Measurements from ENCODE around the gene CAMK2G. TPM values are rescaled to one million over a fixed set of nuclear protein-coding genes. Genes with fewer than 3 reads are reported as not detected.
A peak's percentile ranks its signal among the peaks of the same experiment; 100 is the strongest.

The CAMK2G gene
- total RNA-seq, 1 experiment from 2014 or later, result 41.4 TPM

GRCh38 chr10:73894245-73894971, 20.1 kb upstream of the CAMK2G start:
- Histone ChIP-seq H3K4me1 (ENCODE audit: control insufficient read depth, insufficient read depth, low read length) (peaks cover 14% of the 10 kb centered on the region), H3K4me3 (ENCODE audit: low read depth in 2 of 2, low read length in 2 of 2) (no peak overlapping the region), H3K27me3 (ENCODE audit: control insufficient read depth, insufficient read depth, low read length) (no peaks in the 10 kb centered on the region), H3K27ac (ENCODE audit: low read length) (peak overlapping the region; percentile 75), H3K36me3 (ENCODE audit: control insufficient read depth, insufficient read depth, low read length) (no peaks in the 10 kb centered on the region), H3K9me3 (ENCODE audit: control insufficient read depth, insufficient read depth, low read depth, low read length) (no peaks in the 10 kb centered on the region)
- CTCF ChIA-PET, result no interaction called here
- intact Hi-C loops (cut with micrococcal nuclease; ENCODE audit: unreplicated experiment) (no loop called here), in situ Hi-C loops (cut with HindIII; ENCODE audit: low pct_unique_long_range_greater_than_20kb, low sequenced_read_pairs) (no loop called here)
- no TSS peak for BruUV-seq (replicated peaks)
- DNase-seq (ENCODE audit: low read depth, low spot score) (no peak), ATAC-seq (no peak)
- TF ChIP-seq POLR2AphosphoS5 (IDR thresholded peaks at IDR 0.05; ENCODE audit: low read depth, low read length) (no peak), SIN3A (IDR thresholded peaks at IDR 0.05; ENCODE audit: borderline replicate concordance, insufficient read depth, low read depth, low read length) (no peak), REST (IDR thresholded peaks at IDR 0.05; ENCODE audit: insufficient read depth in 1 of 2, low read depth in 2 of 2, low read length in 1 of 2) (no peak), CTCF (IDR thresholded peaks at IDR 0.05) (no peak), TCF7L2 (IDR thresholded peaks at IDR 0.05; ENCODE audit: low read depth, low read length) (no peak)
- POLR2A ChIA-PET, result no interaction called here

GRCh38 chr10:73893426-73893825, 19.1 kb upstream of the CAMK2G start:
- intact Hi-C loops (cut with micrococcal nuclease; ENCODE audit: unreplicated experiment) (no loop called here), in situ Hi-C loops (cut with HindIII; ENCODE audit: low pct_unique_long_range_greater_than_20kb, low sequenced_read_pairs) (no loop called here)
- H3K27me3 ChIP-seq (ENCODE audit: control insufficient read depth, insufficient read depth, low read length), result no peaks in the 10 kb centered on the region
- ChIA-PET POLR2A (no interaction called here), CTCF (no interaction called here)
- no peak for ATAC-seq
- no TSS peak for BruUV-seq (replicated peaks)
- no peak for DNase-seq (ENCODE audit: low read depth, low spot score)
- peak overlapping the region; percentile 75; the same call in 1 of the 2 replicates for H3K27ac ChIP-seq (ENCODE audit: low read length)
- TF ChIP-seq CTCF (IDR thresholded peaks at IDR 0.05), result no peak
- no peak for TF ChIP-seq POLR2AphosphoS5 (IDR thresholded peaks at IDR 0.05; ENCODE audit: low read depth, low read length)
- TF ChIP-seq REST (IDR thresholded peaks at IDR 0.05; ENCODE audit: insufficient read depth in 1 of 2, low read depth in 2 of 2, low read length in 1 of 2), result no peak
- no peak for TF ChIP-seq TCF7L2 (IDR thresholded peaks at IDR 0.05; ENCODE audit: low read depth, low read length)
- no peak for TF ChIP-seq SIN3A (IDR thresholded peaks at IDR 0.05; ENCODE audit: borderline replicate concordance, insufficient read depth, low read depth, low read length)
- H3K9me3 ChIP-seq (ENCODE audit: control insufficient read depth, insufficient read depth, low read depth, low read length), result no peaks in the 10 kb centered on the region
- H3K36me3 ChIP-seq (ENCODE audit: control insufficient read depth, insufficient read depth, low read length), result no peaks in the 10 kb centered on the region
- peaks cover 22% of the 10 kb centered on the region for H3K4me1 ChIP-seq (ENCODE audit: control insufficient read depth, insufficient read depth, low read length)
- H3K4me3 ChIP-seq (ENCODE audit: low read depth in 2 of 2, low read length in 2 of 2), result no peak overlapping the region

All from Panc1 (cell line).